ENCODE data around the gene VILL.

GRCh38 chr3:37991109-37991508 lies 523 bp downstream of the VILL start:
- TF ChIP-seq CTCF (IDR thresholded peaks at IDR 0.05) (no peak), POLR2A (IDR thresholded peaks at IDR 0.05) (no peak)
